NT2/D1 (cell line): ENCODE results near the gene ITGB5.

Experiments
- YY1 ChIP-seq: IDR thresholded peaks from 2 replicates; pipeline ENCODE4 v1.6.1; 2011; ENCODE audit not compliant: insufficient read length, insufficient read depth
- ZNF274 ChIP-seq: IDR thresholded peaks from 2 replicates; pipeline ENCODE4 v1.6.1; 2011; ENCODE audit warnings: mild to moderate bottlenecking, low read depth, low read length

GRCh38 chr3:124841517-124841916, 45.6 kb downstream of the ITGB5 start:
- no peak for TF ChIP-seq ZNF274
- TF ChIP-seq YY1, result no peak
